Amygdala (tissue), 56 donors: ENCODE results near the gene AMHR2.
"Not testable (repeated sequence)": the region's sequence is repeated elsewhere in the genome, so short reads cannot be mapped to it uniquely, and the experiment has no call there.

Experiments
- DNase-seq, 56 donors: peaks; one replicate each; lab custom pipeline; 2025; lab: John Stamatoyannopoulos, UW

AMHR2 gene

DNA sequence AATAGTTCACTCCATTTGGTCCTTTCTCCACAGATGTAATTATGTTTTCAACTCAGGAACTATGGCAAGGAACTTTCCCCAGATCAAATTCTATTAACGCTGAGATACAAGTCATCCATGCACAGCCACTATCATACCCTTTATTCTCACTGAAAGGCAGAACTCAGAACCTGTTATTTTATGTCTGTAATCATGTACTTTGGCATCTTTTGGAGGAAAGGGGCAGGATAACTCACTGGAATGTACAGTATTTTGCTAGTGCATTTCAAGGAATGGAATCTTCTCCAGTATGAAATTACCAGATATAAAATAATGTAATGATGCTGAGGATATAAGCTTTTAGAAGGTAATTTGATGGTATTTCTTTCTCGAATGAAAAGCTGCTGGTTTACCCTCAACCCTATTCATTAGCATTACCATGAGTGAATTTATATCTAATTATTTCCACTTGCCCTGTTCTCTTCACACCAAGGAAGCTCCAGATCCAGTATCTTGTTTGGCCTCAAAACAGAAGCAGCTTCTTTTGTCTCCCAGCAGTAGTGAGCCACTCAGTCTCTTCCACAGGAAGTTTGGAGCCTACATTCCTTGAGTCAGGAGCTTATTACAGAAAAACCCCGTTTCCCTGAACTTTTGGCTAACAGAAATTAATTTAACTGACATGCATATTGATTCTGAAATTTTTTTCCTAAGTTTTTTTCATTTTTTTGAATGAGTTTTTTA lies 10.0 kb upstream of the AMHR2 start:
- no peak for DNase-seq

DNA sequence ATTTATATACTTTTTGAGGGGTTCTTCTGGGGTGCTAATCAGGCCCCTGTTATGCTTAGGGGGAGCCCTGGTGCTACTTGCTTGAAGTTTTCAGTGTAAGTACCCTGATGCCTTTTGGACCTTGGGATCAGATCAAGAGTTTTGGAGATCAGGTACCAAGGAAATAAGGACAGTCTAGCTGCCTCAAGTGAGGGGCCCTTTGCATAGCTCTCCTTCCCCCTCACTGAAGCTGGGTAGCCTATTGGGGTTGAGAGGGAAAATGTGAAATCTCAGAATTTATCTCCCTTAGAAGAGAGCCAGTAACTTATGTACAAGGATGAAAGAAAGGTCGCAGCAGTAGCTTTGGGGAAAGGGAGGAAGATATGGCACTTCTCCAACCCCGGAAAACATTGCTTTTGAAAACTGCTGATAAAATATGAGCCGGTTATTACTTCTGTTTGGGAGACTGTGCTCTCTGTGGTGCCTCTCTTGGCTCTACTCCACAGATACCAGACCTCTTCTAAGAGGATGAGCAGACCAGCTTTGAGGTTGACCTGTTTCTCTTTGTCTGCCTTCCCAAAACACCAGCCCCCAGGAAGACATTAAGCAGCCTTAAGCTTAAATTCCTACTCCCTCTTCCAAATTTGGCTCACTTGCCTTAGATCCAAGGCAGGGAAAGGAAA lies 8.8 kb upstream of the AMHR2 start:
- no peak for DNase-seq

DNA sequence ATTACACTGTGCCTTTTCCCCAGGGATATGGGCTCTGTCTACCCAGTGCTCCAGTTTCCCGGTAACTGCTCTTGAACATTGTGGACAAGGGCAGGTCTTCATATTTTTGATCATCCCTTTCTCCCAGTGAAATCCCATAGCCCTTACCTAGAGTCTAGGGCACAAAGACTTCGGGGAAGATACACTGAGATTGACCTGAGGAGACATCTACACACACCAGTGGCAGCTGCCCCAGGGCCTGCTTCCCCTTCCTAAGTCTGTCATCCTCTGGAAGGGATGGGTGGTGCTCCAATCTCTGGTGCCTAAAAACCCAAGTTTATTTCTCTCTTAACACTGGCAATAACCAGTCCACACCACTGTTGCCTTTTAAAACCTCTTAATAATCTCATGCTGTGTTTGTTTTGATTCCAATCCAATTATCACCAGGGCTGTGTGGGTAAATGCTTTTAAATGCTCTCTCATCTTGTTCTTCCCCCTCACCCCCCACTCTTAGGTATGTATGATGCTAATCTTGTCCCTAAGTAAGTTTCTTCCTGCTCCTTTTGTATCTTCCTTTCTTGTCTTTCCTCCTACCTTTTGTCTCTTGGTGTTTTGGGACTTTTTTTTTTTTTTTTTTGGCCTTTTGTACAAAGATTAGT lies 7.8 kb upstream of the AMHR2 start:
- not testable (repeated sequence) for DNase-seq

DNA sequence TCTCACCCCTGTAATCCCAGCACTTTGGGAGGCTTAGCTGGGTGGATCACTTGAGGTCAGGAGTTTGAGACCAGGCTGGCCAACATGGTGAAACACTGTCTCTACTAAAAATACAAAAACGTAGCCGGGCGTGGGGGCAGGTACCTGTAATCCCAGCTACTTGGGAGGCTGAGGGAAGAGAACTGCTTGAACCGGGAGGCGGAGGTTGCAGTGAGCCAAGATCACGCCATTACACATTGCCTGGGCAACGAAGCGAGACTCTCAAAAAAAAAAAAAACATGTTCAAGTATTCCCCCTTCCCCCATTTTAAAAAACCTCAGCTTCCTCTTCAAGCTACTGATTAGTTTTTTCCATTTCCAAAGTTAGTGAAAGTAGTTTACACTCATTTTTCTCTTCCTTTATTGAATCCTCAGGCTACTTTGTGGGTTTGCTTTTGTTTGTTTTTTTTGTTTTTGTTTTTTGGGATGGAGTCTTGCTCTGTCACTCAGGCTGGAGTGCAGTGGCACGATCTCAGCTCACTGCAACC lies 6.3 kb upstream of the AMHR2 start:
- not testable (repeated sequence) for DNase-seq

DNA sequence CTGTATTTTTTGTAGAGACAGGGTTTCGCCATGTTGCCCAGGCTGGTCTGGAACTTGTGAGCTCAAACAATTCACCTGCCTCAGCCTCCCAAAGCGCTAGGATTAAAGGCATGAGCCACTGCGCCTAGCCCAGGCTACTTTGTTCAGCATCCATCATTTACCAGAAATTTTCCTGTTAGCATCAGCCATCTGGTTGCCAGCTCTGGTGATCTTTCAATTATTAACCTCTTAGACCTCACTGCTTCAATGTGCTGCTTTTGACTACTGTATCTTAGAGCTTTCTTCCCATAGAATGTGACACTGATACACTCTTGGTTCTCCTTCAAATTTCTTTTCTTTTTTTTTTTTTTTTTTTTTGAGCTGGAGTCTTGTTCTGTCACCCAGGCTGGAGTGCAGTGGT lies 5.4 kb upstream of the AMHR2 start:
- no peak for DNase-seq

DNA sequence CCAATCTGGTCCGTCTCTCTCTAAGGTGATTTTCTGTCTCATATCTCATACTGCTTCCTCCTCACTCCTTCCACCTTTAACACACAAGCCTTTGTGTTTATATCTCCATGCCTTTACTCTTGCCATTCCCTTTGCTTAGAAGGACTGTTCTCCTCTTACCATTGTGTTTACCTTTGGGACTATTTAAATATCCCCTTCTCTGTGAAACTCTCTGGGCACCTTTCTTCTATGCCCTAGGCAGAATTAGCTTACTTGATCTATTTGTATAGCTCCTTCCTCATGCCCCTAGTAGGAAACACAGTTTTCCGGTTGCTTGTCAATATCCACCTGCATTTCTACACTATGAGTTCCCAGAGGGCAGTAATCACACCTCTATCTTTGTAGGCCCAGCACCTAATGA lies 3.9 kb upstream of the AMHR2 start:
- DNase-seq: no peak

DNA sequence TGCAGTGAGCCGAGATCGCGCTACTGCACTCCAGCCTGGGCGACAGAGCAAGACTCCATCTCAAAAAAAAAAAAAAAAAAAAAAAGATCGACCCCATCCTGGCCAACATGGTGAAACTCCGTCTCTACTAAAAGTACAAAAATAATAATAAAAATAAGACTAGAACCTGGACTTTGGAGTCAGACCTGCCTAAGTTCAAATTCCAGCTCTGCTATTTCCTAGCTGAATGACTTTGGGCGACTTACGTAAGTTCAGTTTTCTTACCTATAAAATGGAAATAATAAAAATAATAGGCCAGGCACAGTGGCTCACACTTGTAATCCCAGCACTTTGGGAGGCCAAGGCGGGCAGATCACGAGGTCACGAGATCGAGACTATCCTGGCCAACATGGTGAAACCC lies 1.4 kb upstream of the AMHR2 start:
- DNase-seq: not testable (repeated sequence)

DNA sequence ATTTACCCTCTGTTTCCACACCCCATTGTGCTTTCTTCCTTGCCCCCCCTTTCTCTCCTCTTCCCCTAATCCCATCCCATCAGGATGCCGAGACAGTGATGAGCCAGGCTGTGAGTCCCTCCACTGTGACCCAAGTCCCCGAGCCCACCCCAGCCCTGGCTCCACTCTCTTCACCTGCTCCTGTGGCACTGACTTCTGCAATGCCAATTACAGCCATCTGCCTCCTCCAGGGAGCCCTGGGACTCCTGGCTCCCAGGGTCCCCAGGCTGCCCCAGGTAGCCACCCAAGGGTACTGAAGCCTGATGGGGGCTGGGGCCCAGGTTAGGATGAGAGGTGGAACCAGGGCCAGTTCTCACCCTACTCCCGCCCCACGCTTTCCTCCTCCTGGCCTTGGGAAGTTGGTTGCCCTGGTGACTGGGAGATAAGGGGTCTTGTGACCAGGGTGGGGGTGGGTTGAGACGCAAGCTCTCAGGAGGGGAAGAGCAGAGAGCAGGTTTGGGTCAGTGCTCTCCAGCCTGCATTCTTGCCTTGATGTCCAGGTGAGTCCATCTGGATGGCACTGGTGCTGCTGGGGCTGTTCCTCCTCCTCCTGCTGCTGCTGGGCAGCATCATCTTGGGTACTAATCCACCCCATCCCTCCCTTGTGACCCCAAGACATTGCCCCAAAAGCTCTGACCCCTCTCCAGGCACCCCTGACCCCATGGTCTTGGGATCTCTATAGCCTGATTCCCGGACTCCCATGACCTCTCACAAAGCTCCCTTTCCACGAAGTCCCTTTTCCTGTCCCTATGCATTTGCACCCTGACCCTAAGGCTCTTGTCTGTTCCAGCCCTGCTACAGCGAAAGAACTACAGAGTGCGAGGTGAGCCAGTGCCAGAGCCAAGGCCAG lies 1.2 kb downstream of the AMHR2 start:
- DNase-seq: no peak

DNA sequence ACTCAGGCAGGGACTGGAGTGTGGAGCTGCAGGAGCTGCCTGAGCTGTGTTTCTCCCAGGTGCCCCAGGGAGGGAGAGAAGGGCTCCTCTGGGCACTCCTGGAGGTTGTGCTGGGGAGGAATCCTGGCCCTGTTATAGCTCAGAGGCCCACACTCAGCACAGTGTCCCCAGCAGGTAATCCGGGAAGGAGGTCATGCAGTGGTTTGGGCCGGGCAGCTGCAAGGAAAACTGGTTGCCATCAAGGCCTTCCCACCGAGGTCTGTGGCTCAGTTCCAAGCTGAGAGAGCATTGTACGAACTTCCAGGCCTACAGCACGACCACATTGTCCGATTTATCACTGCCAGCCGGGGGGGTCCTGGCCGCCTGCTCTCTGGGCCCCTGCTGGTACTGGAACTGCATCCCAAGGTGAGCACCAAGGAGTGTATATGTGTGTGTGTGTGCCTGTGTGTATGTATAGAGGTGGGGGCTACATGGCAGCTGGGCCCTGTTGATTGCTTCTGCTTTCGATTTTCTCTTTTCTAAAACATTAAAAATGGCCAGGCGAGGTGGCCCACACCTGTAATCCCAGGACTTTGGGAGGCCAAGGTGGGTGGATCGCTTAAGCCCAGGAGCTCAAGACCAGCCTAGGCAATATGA lies 2.0 kb downstream of the AMHR2 start:
- DNase-seq: no peak

DNA sequence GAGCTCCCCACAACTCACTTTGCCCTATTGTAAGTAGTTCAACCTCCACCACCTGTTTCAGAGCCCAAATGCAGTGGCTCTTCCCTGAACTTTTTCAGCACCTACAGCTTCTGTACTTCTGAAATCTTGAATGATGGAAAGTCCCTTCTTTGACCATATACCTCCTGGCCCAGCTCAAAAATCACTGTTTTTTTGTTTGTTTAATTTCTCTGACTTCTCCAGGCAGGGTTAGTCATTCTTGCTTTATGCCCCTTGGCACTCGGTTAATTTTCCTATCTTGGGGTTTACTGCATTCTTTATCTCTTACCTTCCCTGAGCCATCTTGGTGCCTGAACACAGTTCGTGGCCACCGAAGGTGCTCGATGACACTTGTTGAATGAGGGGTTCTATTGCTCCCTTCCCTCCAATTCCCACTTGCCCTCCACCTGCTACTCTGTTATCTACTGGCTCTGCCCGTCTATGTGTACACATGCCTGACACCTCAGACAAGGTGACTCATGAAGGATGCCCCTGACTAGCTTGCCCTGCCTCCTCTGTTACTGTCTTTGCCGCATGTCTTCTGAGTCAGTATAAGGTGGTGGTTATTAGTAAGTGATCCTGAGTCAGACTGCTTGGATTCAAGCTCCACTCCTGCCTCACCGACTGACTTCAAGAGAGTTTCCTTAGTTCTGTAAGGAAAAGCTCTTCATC lies 4.4 kb downstream of the AMHR2 start:
- no peak for DNase-seq

DNA sequence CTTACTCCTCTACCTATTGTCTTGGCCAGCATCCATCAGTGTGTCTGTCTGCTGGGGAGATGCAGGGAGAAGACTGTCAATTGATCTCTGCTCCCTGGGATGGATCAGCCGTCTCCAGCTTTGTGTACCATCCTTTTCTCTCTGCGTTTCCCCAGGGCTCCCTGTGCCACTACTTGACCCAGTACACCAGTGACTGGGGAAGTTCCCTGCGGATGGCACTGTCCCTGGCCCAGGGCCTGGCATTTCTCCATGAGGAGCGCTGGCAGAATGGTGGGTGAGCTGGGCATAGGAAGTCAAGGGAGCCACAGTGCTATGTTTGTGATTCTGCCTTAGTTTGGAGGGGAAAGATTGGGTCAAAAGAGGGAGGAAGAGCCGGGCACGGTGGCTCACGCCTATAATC lies 5.1 kb downstream of the AMHR2 start:
- DNase-seq: no peak

DNA sequence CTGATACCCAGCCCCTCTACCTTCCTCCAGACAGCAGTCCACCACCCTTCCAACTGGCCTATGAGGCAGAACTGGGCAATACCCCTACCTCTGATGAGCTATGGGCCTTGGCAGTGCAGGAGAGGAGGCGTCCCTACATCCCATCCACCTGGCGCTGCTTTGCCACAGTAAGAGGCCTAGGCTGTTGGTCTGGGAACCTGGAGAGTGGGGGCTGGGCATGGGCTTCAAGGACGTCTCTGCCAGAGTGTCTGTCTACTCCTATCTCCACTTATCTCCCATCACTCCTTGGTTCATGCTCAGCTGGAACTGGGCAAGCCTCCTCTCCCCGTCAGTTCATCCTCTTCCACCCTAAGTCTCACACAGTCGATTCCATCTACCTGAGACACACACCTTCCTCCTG lies 6.5 kb downstream of the AMHR2 start:
- DNase-seq: no peak

DNA sequence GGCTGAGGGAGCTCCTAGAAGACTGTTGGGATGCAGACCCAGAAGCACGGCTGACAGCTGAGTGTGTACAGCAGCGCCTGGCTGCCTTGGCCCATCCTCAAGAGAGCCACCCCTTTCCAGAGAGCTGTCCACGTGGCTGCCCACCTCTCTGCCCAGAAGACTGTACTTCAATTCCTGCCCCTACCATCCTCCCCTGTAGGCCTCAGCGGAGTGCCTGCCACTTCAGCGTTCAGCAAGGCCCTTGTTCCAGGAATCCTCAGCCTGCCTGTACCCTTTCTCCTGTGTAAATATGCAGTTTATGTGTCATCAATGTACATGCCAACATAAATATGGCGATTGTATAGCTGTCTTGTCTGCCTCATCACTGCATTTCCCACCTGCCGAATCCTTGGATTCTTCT lies 7.5 kb downstream of the AMHR2 start:
- no peak for DNase-seq

DNA sequence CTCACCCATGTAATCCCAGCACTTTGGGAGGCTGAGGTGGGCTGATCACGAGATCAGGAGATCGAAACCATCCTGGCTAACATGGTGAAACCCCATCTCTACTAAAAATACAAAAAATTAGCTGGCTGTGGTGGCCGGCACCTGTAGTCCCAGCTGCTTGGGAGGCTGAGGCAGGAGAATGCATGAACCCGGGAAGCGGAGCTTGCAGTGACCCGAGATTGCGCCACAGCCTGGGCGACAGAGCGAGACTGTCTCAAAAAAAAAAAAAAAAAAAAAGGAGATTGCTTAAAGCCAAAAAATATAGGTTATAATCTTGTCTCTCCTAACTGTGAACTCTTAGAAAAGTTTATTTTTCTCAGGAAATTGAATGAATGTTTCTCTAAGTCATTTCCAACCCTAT lies 11.7 kb downstream of the AMHR2 start:
- DNase-seq: not testable (repeated sequence)

DNA sequence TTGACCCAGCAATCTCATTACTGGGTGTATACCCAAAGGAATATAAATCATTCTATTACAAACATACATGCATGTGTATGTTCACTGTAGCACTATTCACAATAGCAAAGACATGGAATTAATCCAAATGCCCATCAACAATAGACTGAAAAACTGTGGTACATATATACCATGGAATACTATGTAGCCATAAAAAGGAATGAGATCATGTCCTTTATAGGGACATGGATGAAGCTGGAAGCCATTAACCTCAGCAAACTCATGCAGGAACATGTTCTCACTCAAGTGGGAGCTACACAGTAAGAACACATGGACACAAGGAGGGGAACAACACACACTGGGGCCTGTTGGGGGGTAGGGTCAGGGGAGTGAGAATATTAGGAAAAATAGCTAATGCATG lies 15.9 kb downstream of the AMHR2 start:
- not testable (repeated sequence) for DNase-seq

DNA sequence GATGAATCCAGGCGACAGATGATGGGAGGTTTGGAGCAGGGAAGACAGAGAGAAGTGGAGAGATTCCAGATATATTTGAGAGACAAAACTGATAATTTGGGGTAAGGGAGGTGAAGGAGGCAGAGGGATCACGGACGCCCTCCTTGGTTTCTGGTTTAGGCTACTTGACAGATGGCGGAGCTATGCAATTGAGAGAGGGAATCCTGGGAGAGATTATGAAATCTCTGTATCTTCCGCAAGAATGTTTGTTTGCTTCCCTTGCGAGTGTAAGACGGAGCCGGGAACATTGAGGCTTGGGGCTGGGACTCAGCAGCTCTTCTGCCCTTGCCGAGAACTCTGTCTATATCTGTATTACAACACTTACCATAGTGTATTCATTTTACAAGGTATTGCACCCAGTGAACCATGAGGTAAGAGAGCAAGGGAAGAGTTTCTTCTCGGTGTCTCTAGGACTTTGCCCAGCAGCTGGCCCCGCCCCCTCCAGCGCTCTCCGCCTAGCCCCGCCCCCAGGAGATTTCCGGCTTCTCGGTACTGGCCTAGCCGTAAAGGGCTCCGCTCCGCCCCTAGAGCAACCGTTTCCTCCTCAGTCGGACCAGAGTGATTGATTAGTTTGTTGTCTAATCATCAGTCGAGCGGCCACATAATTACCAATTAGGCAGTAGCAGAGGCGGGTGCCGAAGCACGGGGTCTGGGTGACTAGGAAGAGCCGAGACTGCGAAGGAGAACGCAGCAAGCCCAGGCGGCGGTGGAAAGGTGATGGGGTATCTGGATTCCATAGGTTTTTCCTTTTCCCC lies 17.6 kb downstream of the AMHR2 start, which contains the start of gene PRR13:
Gene PRR13 (plus strand): TSS at position 695 of the 794 bp plus-strand sequence. CDS start 981 bp downstream, outside the sequence.
- peak; percentile 56 to 99 (median 96) for DNase-seq

DNA sequence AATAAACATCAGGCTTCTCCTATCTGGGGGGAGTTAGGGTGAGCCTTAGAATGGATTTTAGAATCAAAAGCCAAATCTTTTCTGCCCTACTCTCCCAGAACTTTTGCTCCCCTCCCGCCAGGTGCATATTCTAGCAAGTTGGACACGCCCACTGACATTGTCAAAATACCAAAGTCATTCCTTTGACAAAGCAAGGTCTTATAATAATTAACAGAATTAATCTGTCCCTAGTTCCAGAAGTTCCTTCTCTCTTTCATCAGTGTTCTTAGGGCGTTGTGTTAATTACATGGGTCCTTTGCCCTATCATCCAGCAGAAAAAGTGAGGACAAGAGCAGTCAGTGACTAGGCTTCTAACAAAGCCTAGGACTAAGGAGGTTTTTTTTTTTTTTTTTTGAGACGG lies 20.3 kb downstream of the AMHR2 start:
- no peak for DNase-seq

DNA sequence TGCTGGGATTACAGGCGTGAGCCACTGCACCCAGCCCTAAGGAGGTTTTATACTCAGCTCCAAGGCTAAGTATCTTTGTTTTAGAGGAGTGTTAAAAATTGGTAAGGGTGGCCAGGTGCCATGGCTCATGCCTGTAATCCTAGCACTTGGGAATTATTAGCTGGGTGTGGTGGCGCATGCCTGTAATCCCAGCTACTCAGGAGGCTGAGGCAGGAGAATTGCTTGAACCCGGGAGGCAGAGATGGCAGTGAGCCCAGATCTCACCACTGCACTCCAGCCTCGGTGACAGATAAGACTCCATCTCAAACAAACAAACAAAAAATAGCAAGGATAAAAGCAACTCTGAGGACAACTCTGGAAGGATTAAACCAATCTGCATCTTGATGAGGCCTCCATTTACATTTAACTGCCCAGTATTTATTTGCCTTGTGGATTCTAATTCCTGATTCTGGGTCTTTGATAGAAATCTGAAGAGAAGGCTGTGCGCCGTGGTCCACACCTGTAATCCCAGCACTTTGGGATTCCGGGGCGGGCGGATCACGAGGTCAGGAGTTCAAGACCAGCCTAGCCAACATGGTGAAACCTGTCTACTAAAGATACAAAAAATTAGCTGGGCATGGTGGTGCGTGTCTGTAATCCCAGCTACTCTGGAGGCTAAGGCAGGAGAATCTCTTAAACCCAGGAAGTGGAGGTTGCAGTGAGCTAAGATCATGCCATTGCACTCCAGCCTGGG lies 21.1 kb downstream of the AMHR2 start:
- not testable (repeated sequence) for DNase-seq
